Stomach (tissue), 4 donors: ENCODE results near the gene DOK5.

Experiments
- EP300 ChIP-seq: sonication (generic); formaldehyde crosslinking; IDR thresholded peaks from one replicate; pipeline ENCODE4 v1.6.1; 2017; ENCODE audit warnings: antibody characterized with exemption
- POLR2A ChIP-seq, 4 donors: fragments of 450-650 bp; IDR thresholded peaks; one replicate each; pipeline ENCODE4 v1.6.1; 2016; ENCODE audit warnings: antibody characterized with exemption in 4 of 4, control low read depth in 2 of 4, mild to moderate bottlenecking in 1 of 4, moderate library complexity in 1 of 4
- TF ChIP-seq, protein P1 (sequence below), 7 experiments: fragments of 450-650 bp in 4 of 7; fragments of 200-600 bp in 3 of 7; sonication (generic) in 3 of 7; IDR thresholded peaks; one replicate each; pipeline ENCODE4 v1.5.1; 2016 to 2019; ENCODE audit warnings: antibody characterized with exemption in 7 of 7, control low read depth in 2 of 7, mild to moderate bottlenecking in 1 of 7

DNA sequence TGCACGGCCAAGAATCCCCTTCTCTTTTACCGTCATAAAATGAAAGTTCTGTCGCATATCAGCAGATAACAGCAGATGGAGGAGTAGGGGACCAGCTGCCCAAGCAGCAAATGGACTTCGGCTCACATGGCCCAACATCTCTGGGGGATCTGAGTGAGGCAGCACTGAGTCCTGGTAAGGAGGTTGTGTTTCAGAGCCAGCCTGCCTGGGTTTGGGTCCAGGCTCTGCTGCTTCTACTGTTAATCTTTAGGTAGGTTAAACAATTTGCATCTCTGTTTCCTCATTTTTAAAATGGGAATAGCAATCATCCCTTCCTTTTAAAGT lies 193.6 kb downstream of the DOK5 start:
- TF ChIP-seq, protein P1, sequence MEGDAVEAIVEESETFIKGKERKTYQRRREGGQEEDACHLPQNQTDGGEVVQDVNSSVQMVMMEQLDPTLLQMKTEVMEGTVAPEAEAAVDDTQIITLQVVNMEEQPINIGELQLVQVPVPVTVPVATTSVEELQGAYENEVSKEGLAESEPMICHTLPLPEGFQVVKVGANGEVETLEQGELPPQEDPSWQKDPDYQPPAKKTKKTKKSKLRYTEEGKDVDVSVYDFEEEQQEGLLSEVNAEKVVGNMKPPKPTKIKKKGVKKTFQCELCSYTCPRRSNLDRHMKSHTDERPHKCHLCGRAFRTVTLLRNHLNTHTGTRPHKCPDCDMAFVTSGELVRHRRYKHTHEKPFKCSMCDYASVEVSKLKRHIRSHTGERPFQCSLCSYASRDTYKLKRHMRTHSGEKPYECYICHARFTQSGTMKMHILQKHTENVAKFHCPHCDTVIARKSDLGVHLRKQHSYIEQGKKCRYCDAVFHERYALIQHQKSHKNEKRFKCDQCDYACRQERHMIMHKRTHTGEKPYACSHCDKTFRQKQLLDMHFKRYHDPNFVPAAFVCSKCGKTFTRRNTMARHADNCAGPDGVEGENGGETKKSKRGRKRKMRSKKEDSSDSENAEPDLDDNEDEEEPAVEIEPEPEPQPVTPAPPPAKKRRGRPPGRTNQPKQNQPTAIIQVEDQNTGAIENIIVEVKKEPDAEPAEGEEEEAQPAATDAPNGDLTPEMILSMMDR (IDR thresholded peaks at IDR 0.05) = no peak
- TF ChIP-seq EP300 = no peak
- TF ChIP-seq POLR2A (IDR thresholded peaks at IDR 0.05) = no peak
